ENCODE results near the gene NTM. TPM values are rescaled to one million over a fixed set of nuclear protein-coding genes. Genes with fewer than 3 reads are reported as not detected.

The NTM gene
- total RNA-seq, 1 experiment from 2014 or later, result 2.7 TPM

DNA sequence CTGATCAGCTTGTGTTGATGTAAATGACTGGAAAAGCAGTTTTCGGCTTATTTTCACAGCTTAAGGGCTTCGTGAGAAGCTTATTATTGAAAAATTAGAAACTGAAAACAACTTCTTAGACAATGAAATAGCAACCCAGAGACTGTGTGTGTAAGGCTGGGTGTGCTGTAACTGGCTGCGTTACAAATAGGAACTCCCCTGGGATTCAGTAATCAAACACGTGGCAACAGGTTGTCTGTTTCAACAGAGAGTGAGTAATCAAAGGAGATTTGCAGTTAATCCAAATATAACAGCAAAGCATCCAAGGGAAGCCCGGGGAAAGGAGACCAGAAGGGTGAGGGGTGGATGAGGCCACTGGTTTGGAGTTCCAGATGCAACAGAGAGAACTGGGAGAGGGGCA lies 19.2 kb downstream of the NTM start:
- Histone ChIP-seq H3K36me3 (replicated peaks; ENCODE audit: control insufficient read depth, insufficient read depth, low read length) (no peaks in the 10 kb centered on the region), H3K27me3 (ENCODE audit: control insufficient read depth, insufficient read depth, low read length) (no peaks in the 10 kb centered on the region), H3K4me3 (ENCODE audit: insufficient read depth, low read depth, low read length) (no peak overlapping the region)
- no peak for DNase-seq

GRCh38 chr11:131391176-131391575 lies 20.8 kb downstream of the NTM start:
- no peak for DNase-seq
- H3K36me3 ChIP-seq (replicated peaks; ENCODE audit: control insufficient read depth, insufficient read depth, low read length), result no peaks in the 10 kb centered on the region
- no peak overlapping the region for H3K4me3 ChIP-seq (ENCODE audit: insufficient read depth, low read depth, low read length)
- H3K27me3 ChIP-seq (ENCODE audit: control insufficient read depth, insufficient read depth, low read length), result no peaks in the 10 kb centered on the region

DNA sequence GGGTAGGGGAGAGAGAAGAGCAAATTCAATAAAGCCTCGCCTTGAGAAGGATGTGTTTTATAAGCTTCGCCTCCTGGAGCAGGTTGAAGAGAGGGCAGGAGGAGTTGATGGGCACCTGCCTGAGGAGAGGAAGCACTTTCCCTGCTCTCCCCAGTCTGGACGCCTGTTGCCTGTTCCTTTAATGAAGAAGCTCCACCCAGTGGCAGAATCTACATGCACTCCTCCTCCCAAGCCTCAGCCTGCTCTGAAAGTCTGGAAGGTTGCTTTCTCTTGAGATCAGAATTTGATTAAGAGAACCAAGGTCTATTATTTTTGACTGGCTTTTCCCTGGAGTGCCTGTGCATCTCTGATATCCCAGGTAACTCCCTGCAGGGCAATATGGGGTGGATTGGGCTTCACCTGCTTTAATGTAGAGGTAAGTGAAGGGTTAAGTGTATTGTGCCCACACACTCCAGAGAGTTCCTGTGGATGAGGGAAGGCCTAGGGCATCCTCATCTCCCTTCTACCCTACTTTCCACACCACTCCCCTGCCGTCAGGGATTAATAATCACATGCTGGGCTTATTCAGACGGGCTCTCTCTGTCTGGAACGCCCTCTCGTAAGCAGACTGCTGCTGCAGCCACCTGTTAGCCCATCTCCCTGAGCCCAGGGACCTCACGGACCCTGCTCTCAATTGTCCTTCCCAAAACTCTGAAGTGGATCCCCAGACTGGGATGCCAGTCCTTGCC lies 22.3 kb downstream of the NTM start:
- Histone ChIP-seq H3K36me3 (replicated peaks; ENCODE audit: control insufficient read depth, insufficient read depth, low read length) (no peaks in the 10 kb centered on the region), H3K4me3 (ENCODE audit: insufficient read depth, low read depth, low read length) (no peak overlapping the region)
- DNase-seq, result peak; percentile 65

DNA sequence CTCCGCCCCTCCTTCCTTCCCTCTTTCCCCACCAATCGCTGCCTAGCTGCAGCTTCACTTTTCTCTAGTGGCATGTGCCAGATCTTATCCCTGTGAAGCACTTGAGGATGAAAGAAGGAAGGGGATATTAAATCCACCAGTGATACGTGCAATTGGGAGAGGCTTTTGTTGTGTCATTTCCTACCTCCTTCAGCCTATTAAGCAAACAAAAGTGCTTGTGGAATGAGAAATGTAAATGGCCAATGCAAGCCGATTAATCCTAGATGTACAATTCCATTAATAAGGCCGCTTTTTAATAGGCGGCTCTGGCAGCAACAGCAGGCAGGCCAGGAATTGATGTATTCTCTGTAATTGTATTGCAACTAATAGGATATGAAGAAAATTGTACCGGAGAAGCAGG lies 23.3 kb downstream of the NTM start:
- no peaks in the 10 kb centered on the region for H3K36me3 ChIP-seq (replicated peaks; ENCODE audit: control insufficient read depth, insufficient read depth, low read length)
- DNase-seq, result no peak
- H3K27me3 ChIP-seq (ENCODE audit: control insufficient read depth, insufficient read depth, low read length), result no peaks in the 10 kb centered on the region
- H3K4me3 ChIP-seq (ENCODE audit: insufficient read depth, low read depth, low read length), result no peak overlapping the region

More for the DNA sequence above, 22.3 kb downstream of the NTM start:
- no peaks in the 10 kb centered on the region for H3K27me3 ChIP-seq (ENCODE audit: control insufficient read depth, insufficient read depth, low read length)

DNA sequence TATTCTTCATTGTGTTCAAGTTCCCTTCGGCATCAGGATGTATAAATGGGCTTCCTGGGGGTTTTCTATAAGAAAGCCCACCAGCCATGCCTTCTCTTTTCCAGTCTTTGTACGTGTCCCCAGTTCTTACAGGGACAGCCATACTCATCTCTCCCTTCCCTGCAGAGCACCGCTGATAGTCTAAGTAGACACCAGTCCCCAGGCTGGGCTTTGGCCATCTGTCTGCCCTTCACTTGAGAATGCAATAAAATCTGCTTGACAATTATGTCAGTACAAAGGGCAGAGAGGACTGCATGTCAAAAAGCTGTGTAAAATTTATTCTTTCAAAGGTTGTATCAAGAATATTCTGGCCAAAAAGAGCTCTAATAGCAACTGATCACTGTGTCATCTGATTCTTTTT lies 27.3 kb downstream of the NTM start:
- H3K27me3 ChIP-seq (ENCODE audit: control insufficient read depth, insufficient read depth, low read length), result no peaks in the 10 kb centered on the region
- no peak overlapping the region for H3K4me3 ChIP-seq (ENCODE audit: insufficient read depth, low read depth, low read length)
- no peaks in the 10 kb centered on the region for H3K36me3 ChIP-seq (replicated peaks; ENCODE audit: control insufficient read depth, insufficient read depth, low read length)
- DNase-seq, result no peak

DNA sequence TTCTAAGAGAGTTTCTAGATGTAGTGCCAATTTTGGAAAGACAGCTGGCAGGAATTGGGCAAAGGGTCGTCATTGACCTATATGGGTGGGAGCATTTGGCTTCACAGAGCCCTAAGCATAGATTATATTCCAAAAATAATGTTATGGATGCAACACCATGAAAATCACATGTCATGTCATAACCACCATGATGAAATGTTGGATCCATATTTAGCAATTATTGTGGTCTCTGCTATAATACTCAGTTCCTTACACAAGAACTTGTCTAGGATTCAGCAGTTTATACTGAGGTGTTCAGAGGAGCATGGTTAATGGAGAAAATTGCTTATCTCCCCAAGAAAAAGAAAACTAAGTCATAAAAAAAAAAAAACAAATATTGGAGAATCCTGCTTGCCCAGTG lies 31.6 kb downstream of the NTM start:
- H3K27me3 ChIP-seq (ENCODE audit: control insufficient read depth, insufficient read depth, low read length), result no peaks in the 10 kb centered on the region
- no peaks in the 10 kb centered on the region for H3K36me3 ChIP-seq (replicated peaks; ENCODE audit: control insufficient read depth, insufficient read depth, low read length)
- DNase-seq, result no peak
- no peak overlapping the region for H3K4me3 ChIP-seq (ENCODE audit: insufficient read depth, low read depth, low read length)

DNA sequence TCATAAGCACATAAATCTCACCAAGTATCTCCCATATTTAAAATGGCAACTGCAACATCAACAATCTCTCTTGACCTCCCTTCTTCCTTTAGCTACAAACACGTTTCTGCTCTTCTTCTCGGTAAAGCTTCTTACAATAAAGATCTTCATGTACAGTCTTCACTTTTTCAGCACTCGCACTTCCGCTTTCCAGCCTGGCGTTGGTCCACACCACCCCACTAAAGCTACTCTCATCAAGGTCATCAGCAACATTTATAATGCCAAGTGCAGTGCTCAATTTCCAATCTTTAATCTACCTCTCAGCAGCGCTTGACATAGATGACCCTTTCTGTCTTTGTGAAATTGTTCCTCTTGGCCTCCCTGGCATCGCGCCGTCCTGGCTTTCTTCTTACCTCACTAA lies 33.6 kb downstream of the NTM start:
- no peak for DNase-seq
- H3K27me3 ChIP-seq (ENCODE audit: control insufficient read depth, insufficient read depth, low read length), result no peaks in the 10 kb centered on the region
- H3K36me3 ChIP-seq (replicated peaks; ENCODE audit: control insufficient read depth, insufficient read depth, low read length), result no peaks in the 10 kb centered on the region
- no peak overlapping the region for H3K4me3 ChIP-seq (ENCODE audit: insufficient read depth, low read depth, low read length)

DNA sequence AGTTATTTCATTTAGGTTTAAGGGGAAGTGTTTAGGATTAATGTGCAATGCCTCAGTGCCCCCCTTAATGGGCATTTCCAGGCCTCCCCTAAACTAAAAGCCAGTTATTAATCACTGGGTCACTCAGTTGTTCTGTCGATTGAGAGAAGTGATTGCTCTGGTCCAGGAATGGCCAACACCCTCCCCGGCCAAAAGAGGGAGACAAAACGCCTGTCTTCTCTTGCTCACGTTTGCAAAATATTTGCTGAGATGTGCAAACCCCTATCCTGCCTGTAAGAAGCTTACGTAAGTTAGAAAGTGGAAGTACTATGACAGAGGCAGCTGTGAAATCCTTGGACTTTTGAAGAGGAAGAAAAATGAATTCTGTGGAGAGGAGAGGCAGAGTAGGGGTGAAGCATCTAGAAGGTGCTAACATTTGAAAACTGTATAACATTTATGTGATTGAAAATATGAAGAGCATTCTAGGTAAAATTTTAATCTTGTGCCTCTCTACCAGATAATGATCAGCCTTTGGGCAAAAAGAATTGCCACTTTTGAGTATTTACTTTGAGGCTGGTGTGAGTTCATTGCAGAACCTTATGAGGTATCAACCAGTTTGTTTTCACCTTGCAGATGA lies 37.7 kb downstream of the NTM start:
- peak; percentile 64 for DNase-seq
- H3K4me3 ChIP-seq (ENCODE audit: insufficient read depth, low read depth, low read length), result no peak overlapping the region
- no peaks in the 10 kb centered on the region for H3K27me3 ChIP-seq (ENCODE audit: control insufficient read depth, insufficient read depth, low read length)
- H3K36me3 ChIP-seq (replicated peaks; ENCODE audit: control insufficient read depth, insufficient read depth, low read length), result no peaks in the 10 kb centered on the region

DNA sequence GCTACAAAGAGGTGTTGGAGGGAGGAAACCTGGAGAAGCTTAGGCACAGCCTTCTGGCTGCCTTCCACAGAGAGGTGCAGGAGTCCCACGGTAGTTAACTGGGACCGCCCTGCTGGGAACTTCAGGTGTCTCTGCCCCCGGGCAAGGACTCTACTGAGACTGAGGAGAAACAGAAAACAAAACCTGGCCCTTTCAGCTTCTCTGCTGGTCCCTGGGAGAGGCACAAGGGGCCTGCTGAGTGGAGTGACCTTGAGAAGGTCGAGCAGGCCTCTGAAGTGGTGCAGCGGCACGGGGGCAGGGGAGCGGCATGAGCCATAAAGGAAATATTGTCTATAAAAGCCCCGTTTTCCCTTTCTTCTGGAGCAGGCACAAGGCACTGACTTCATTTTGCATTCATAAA lies 38.9 kb downstream of the NTM start:
- Histone ChIP-seq H3K27me3 (ENCODE audit: control insufficient read depth, insufficient read depth, low read length) (no peaks in the 10 kb centered on the region), H3K4me3 (ENCODE audit: insufficient read depth, low read depth, low read length) (no peak overlapping the region), H3K36me3 (replicated peaks; ENCODE audit: control insufficient read depth, insufficient read depth, low read length) (no peaks in the 10 kb centered on the region)
- DNase-seq, result no peak

GRCh38 chr11:131411636-131412035 lies 41.2 kb downstream of the NTM start:
- Histone ChIP-seq H3K27me3 (ENCODE audit: control insufficient read depth, insufficient read depth, low read length) (no peaks in the 10 kb centered on the region), H3K4me3 (ENCODE audit: insufficient read depth, low read depth, low read length) (no peak overlapping the region), H3K36me3 (replicated peaks; ENCODE audit: control insufficient read depth, insufficient read depth, low read length) (no peaks in the 10 kb centered on the region)
- DNase-seq, result no peak

DNA sequence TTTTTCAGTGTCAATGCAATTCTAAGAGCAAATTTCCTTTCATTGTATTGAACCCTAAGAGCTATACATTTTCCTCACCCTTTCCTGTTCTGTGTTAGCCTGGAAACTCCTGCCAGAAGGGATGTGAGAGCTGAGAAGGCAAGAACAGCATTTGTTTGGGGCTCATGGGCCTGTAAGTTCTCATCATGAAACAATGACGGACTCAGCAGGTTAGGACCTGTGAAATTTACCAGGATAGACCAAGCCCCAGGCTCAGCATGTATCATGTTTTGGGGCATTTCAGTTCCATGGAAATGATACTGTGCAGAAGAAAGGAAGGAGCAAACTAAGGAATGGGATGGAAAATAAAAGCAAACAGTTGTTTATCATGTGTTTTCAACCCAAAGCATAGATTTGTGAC lies 41.6 kb downstream of the NTM start:
- Histone ChIP-seq H3K36me3 (replicated peaks; ENCODE audit: control insufficient read depth, insufficient read depth, low read length) (no peaks in the 10 kb centered on the region), H3K4me3 (ENCODE audit: insufficient read depth, low read depth, low read length) (no peak overlapping the region), H3K27me3 (ENCODE audit: control insufficient read depth, insufficient read depth, low read length) (no peaks in the 10 kb centered on the region)
- no peak for DNase-seq

DNA sequence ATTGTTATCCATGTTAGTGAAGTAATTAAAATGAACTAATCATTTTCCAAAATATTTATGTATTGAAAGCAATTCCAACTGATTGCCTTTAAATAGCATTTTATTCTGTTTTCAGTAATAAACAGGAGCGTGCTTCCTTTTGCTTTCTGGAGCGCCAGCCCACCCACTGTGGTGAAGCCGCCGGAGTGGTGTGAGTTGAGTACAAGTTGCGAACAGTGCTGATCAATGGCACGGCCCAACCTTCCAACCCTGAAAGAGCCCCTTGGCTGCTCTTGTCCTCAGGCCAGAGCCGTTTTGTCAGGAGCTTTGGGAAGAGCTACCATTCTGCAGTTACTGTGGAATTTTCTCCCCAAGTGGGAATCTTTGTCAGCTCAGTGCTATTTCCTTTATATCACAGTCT lies 42.8 kb downstream of the NTM start:
- Histone ChIP-seq H3K27me3 (ENCODE audit: control insufficient read depth, insufficient read depth, low read length) (no peaks in the 10 kb centered on the region), H3K36me3 (replicated peaks; ENCODE audit: control insufficient read depth, insufficient read depth, low read length) (no peaks in the 10 kb centered on the region), H3K4me3 (ENCODE audit: insufficient read depth, low read depth, low read length) (no peak overlapping the region)
- no peak for DNase-seq

DNA sequence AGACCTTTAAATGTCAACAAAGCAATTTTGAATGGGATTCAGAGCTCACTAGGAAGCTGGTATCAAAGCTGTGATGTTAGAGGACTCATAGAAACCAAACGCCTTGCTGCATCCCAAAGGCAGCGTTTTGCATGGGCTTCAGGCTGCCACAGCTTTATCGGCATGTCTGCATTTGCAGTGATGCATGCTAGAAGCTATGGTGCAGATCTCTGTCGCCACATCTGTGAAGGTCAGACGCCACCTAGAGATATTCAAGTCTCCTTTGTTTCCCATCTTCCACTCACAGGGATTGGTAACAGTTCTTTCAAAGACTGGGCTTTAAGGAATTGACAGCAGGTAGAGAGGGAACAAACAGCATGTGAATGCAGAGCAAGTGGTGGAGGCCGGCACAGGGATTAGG lies 47.8 kb downstream of the NTM start:
- Histone ChIP-seq H3K36me3 (replicated peaks; ENCODE audit: control insufficient read depth, insufficient read depth, low read length) (no peaks in the 10 kb centered on the region), H3K4me3 (ENCODE audit: insufficient read depth, low read depth, low read length) (no peak overlapping the region), H3K27me3 (ENCODE audit: control insufficient read depth, insufficient read depth, low read length) (no peaks in the 10 kb centered on the region)
- peak; percentile 25 for DNase-seq

GRCh38 chr11:131421066-131421855 lies 50.8 kb downstream of the NTM start:
- Histone ChIP-seq H3K36me3 (replicated peaks; ENCODE audit: control insufficient read depth, insufficient read depth, low read length) (no peaks in the 10 kb centered on the region), H3K27me3 (ENCODE audit: control insufficient read depth, insufficient read depth, low read length) (no peaks in the 10 kb centered on the region), H3K4me3 (ENCODE audit: insufficient read depth, low read depth, low read length) (no peak overlapping the region)
- DNase-seq, result no peak

DNA sequence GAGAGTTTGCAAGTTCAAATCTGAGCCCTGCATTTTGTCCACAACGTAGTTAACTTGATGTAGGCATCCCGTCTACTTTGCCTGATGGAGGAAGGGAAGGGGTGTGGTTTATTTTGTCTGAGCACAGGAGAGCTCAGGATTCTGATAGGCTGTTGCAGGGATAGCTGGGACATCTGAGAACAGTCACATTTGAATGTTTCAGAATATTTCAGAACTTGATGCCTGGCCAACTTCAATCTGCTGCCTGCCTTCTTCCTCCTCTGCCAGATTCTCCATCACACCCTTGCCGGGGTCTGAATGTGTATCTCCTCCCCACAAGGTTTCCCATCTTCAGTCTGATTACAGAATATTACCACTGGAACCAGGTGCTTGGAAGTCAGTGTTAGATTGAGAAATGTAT lies 51.6 kb downstream of the NTM start:
- no peaks in the 10 kb centered on the region for H3K27me3 ChIP-seq (ENCODE audit: control insufficient read depth, insufficient read depth, low read length)
- no peaks in the 10 kb centered on the region for H3K36me3 ChIP-seq (replicated peaks; ENCODE audit: control insufficient read depth, insufficient read depth, low read length)
- no peak overlapping the region for H3K4me3 ChIP-seq (ENCODE audit: insufficient read depth, low read depth, low read length)
- no peak for DNase-seq
